SK-MEL-5 (cell line): ENCODE results near the gene GADD45A. TPM values are rescaled to one million over a fixed set of nuclear protein-coding genes. Genes with fewer than 3 reads are reported as not detected.
"Not testable (repeated sequence)": the region's sequence is repeated elsewhere in the genome, so short reads cannot be mapped to it uniquely, and the experiment has no call there.

ENCODE experiments used
- DNase-seq: peaks from one replicate; pipeline ENCODE4 v3.0.0-alpha.2; 2016; ENCODE audit warnings: low read depth, low spot score
- in situ Hi-C: cut with HindIII; loops from 2 replicates; pipeline ENCODE4 v1.10.0; 2016; ENCODE audit warnings: low sequenced_read_pairs, high pct_unique_total_duplicates, low pct_unique_long_range_greater_than_20kb
- small RNA-seq, 2 experiments: library from RNA; depleted of rRNA; stranded (forward); fragments of <200 nt; gene quantifications; one replicate each; pipeline ENCODE3, GENCODE V24; 2014
- total RNA-seq: library from RNA; depleted of rRNA; stranded (reverse); fragments of >200 nt; shearing (Covaris generic); gene quantifications from 2 replicates; pipeline ENCODE4 v1.2.3, GENCODE V29; 2014; rRNA removed

Gene GADD45A
- total RNA-seq, 1 experiment from 2014 or later = 9.4 TPM

- in situ Hi-C loops = not testable (repeated sequence)
Observed at GRCh38 chr1:67730312-67730711, 45.3 kb downstream of the GADD45A start.

DNA sequence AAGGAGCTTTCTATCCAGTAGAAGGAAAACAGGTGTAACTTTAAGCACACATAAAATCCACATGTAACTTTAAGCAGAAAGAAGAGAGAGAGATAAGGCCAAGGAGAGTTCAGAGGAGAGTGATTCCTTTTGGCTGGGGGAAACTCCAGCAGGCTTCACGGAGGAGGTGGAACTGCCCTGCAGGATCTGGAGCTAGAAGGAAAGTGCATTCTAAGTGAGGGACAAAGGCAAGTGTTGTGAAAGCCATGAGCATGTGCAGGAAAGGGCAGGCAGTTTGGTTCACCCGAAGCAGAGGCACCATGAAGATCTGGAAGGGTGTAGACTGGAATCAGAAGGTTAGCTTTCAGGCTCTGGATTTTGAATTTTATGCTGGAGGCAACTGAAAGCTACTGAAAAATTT, 46.3 kb downstream of the GADD45A start:
- in situ Hi-C loops = no loop called here

More at GRCh38 chr1:67730312-67730711, 45.3 kb downstream of the GADD45A start:
- not testable (repeated sequence) for DNase-seq

GRCh38 chr1:67732750-67733151, 47.8 kb downstream of the GADD45A start:
- no peak for DNase-seq

More for the DNA sequence above, 46.3 kb downstream of the GADD45A start:
- no peak for DNase-seq

DNA sequence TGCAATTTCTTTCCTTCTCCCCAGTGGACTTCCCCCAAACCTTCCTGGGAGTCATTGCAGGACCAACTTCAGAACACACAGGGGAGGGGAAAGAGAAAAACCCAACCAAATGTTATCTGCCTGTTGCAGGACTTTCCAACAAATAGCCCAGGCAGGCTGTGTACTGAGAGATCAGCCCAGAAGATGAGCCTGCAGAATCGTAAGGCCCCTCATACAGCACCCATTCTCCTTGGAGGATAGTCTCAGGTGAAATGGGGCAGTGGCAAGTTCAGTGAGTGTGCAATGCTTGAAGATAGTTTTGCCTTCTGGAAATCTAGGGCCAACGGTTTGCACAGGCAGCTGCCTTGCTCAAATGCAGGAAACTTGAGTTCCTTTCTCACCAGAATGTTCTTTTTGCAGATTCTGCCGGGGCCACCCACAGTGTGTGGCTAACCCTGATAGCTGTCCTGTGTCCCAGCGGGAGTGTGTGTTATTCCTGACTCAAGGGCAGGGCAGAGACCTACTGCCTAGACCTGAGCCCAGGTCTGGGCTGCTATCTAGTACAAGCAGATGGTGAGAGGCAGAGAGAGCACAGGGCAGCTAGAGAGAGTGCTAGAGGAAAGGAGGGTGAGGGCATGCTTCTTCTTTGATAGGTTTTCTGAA, 48.8 kb downstream of the GADD45A start:
- no peak for DNase-seq
- in situ Hi-C loops = no loop called here

More at GRCh38 chr1:67732750-67733151, 47.8 kb downstream of the GADD45A start:
- in situ Hi-C loops = no loop called here

DNA sequence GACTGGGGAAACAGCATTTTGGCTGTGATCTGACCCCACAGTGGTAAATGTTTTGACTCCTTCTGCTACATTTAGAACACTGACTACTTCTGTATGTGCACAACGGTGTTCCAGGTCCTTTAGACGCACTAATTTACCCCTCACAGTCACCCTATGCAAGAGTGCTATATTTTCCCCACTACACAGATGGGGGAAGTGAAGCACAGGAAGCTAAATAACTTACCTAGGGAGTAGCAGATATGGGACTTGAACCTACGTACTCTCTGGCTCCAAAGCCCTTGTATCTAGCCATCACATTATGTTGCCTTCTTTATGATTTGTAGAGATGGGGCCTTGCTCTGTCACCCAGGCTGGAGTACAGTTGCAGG, 49.3 kb downstream of the GADD45A start:
- in situ Hi-C loops = no loop called here

DNA sequence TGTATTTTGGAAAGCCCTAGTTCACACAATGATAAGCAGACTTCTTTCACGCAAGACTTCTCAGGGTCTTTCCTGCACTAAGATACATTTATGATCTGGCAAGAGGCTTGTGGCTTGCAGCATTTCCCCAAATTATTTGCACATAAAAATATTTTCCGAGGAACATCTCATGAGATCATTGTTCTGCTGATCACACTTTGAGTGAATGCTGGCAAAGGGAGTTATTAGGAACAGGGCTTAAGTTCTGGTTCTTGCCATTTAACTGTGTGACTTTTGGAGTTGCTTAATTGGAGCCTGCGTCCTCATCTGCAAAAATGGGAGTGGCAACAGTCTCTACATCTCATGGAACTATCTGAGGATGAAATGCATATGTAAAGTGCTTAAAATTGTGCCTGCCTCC, 50.2 kb downstream of the GADD45A start:
- no peak for DNase-seq
- in situ Hi-C loops = no loop called here

More for the DNA sequence above, 49.3 kb downstream of the GADD45A start:
- DNase-seq = no peak

DNA sequence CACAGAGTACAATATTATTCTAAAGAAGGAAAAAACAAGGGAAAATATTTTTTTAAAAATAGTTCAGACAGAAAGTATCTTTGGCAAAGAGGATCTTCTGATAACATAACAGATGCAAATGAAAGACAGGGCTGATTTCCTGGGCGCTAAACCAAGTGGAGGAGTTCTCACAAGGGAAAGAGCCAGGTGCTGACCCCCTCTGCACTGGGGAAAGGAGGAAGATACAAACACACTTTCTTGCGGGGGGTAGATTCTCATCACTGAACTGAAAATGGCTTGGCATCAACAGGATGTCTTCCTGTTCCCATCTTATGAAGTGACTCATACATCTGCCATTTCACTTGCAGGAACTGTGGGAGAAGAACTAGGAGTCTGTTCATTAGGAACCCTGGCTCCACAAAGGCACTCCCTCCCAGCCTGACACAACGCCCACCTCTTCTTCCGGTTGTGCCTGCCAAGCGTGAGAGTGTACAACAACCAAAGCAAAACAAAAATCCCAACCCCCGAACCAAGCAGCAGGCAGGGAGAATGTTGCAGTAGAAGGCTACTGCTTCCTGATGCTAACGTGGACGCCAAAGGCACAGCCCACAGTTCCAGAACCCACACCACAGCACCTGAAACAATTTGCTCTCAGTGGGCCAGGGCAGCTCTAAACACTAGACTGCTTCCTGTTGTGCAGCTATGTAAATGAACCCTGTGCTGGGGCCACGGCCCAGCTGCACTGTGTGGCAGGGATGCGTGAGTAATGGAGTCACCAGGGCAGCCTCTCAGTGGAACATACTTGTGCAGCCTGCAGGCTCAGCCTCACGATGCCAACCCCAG, 51.0 kb downstream of the GADD45A start:
- in situ Hi-C loops = no loop called here
- DNase-seq = peak; percentile 44

DNA sequence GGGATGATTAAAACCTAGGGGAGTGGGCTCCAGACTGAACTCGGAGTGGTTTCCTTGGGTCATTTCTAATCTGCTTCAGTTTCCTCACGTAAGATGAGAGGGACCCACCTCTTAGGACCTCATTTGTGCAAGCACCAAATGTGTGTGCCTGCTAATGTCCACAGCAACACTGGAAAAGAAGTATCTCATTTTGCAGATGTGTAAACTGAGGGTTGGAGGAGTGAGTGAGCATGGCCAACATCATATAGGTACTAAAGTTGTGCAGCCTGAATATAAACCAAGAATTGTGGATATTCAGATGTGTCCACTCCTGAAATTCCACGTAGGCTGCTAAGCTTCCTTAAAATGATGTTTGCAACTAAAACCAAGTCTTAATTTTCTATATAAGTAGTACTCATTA, 51.7 kb downstream of the GADD45A start:
- no peak for DNase-seq
- in situ Hi-C loops = no loop called here

DNA sequence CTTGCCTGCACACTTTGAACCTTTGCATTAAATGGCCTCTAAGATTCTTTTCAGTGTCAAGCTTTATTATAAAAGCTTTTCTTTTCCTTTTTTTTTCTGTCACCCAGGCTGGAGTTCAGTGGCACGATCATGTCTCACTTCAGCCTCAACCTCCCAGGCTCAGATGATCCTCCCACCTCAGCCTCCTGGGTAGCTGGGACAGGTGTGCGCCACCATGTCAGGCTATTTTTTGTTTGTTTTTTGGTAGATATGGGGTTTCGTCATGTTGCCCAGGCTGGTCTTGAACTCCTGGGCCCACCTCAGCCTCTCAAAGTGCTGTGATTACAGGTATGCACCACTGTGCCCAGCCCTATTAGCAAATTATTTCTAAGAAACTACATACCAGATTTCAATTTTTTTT, 52.9 kb downstream of the GADD45A start:
- in situ Hi-C loops = no loop called here
- no peak for DNase-seq

Small RNA genes lying within 50 kb of the gene (small RNA-seq; reads per million reads assigned to genes)
- 0 reads per million in 2 experiments for gene RN7SL392P

Other genes with a start within 250 kb of the GADD45A start
- 352 and 360 TPM in 2 replicates for gene GNG12, start 148.3 kb downstream of the GADD45A start, total RNA-seq